K562 (cell line): ENCODE data around the gene NBR1.

Experiments used
- CCAR2 ChIP-seq: fragments of 200-400 bp; formaldehyde crosslinking; IDR thresholded peaks from 2 replicates; pipeline ENCODE4 v1.6.1; 2017; ENCODE audit warnings: mild to moderate bottlenecking, low read depth, low read length
- CTCF ChIP-seq, 3 experiments: IDR thresholded peaks in 2 of 3; conservative IDR thresholded peaks in 1 of 3; 2 replicates each; pipeline ENCODE4 v1.5.1; 2011 to 2012; ENCODE audit warnings: low read length in 3 of 3, mild to moderate bottlenecking in 3 of 3, control low read depth in 2 of 3, improper control_type of control experiment in 1 of 3, inconsistent platforms in 1 of 3, low read depth in 1 of 3, mixed read lengths in 1 of 3, moderate library complexity in 1 of 3; ENCODE audit not compliant: insufficient read depth in 2 of 3
- E2F3 ChIP-seq: fragments of 250-450 bp; sonication (Bioruptor Pico); IDR thresholded peaks from 2 replicates; pipeline ENCODE4 v1.4.0; 2020; ENCODE audit warnings: mild to moderate bottlenecking
- EHMT2 ChIP-seq: fragments of 450-650 bp; IDR thresholded peaks from 2 replicates; pipeline ENCODE4 v1.6.1; 2018; ENCODE audit warnings: antibody characterized with exemption
- EP300 ChIP-seq: IDR thresholded peaks from 2 replicates; pipeline ENCODE4 v1.6.1; 2012; ENCODE audit warnings: low read length, improper control_type of control experiment
- MCM7 ChIP-seq, 2 experiments: fragments of 450-650 bp; IDR thresholded peaks; 2 replicates each; pipeline ENCODE4 v1.6.1; 2016 to 2018
- PCBP2 ChIP-seq: fragments of 200-400 bp; formaldehyde crosslinking; IDR thresholded peaks from 2 replicates; pipeline ENCODE4 v1.6.1; 2018; ENCODE audit warnings: low read length, low read depth, mild to moderate bottlenecking, moderate library complexity; ENCODE audit not compliant: poor library complexity, severe bottlenecking
- PREB ChIP-seq: sonication (generic); formaldehyde crosslinking; IDR thresholded peaks from 2 replicates; pipeline ENCODE4 v1.8.1; 2023; ENCODE audit warnings: mild to moderate bottlenecking, missing genetic modification reagents
- SNAPC5 ChIP-seq: fragments of 250-450 bp; sonication (Bioruptor Pico); IDR thresholded peaks from 2 replicates; pipeline ENCODE4 v1.8.0; 2021; ENCODE audit warnings: moderate library complexity, mild to moderate bottlenecking, inconsistent platforms
- ZEB2 ChIP-seq: fragments of 450-650 bp; IDR thresholded peaks from 2 replicates; pipeline ENCODE4 v1.6.1; 2016
- ZKSCAN1 ChIP-seq: fragments of 150-350 bp; IDR thresholded peaks from 2 replicates; pipeline ENCODE4 v1.6.1; 2016; ENCODE audit warnings: low read depth, low read length
- TF ChIP-seq, protein P1 (sequence below), 2 experiments: fragments of 450-650 bp in 1 of 2; sonication (generic) in 1 of 2; formaldehyde crosslinking in 1 of 2; IDR thresholded peaks in 1 of 2; conservative IDR thresholded peaks in 1 of 2; 2 replicates each; pipeline versions ENCODE4 v1.6.1 to v1.8.1; 2016 to 2023; ENCODE audit warnings: mild to moderate bottlenecking in 2 of 2, moderate library complexity in 2 of 2, inconsistent platforms in 1 of 2, missing genetic modification reagents in 1 of 2

DNA sequence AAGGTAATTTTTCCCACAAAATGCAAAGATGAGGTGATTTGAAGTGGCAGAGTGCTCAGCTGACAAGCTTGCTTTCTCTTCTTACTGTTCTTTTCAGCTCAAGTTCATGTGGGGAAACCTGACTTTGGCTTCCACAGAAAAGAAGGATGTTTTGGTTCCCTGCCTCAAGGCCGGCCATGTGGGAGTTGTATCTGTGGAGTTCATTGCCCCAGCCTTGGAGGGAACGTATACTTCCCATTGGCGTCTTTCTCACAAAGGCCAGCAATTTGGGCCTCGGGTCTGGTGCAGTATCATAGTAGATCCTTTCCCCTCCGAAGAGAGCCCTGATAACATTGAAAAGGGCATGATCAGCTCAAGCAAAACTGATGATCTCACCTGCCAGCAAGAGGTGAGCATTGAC lies 22.2 kb downstream of the NBR1 start:
- TF ChIP-seq EHMT2 (no peak), SNAPC5 (CRISPR knock-in tag) (no peak), MCM7 (IDR thresholded peaks at IDR 0.05) (no peak), CTCF (IDR thresholded peaks at IDR 0.05 in 2 of 3, conservative IDR thresholded peaks at IDR 0.05 in 1 of 3; ENCODE audit: insufficient read depth in 2 of 3, low read depth in 1 of 3, low read length in 3 of 3) (no peak), PREB (CRISPR knock-in tag) (no peak), ZEB2 (no peak), PCBP2 (no peak), ZKSCAN1 (no peak), CCAR2 (no peak), EP300 (no peak), E2F3 (CRISPR knock-in tag) (no peak)
- TF ChIP-seq, protein P1, sequence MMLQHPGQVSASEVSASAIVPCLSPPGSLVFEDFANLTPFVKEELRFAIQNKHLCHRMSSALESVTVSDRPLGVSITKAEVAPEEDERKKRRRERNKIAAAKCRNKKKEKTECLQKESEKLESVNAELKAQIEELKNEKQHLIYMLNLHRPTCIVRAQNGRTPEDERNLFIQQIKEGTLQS (IDR thresholded peaks at IDR 0.05) = no peak
- TF ChIP-seq, protein P1 (CRISPR knock-in tag; conservative IDR thresholded peaks at IDR 0.05) = no peak
